ENCODE results near the gene NTNG2. TPM values are rescaled to one million over a fixed set of nuclear protein-coding genes. Genes with fewer than 3 reads are reported as not detected.

NTNG2 gene
- total and polyA plus RNA-seq, 2 donors (not counting 3 experiments of a cell fraction or from before 2014, with no cell fraction given) = 0.08 to 0.88 TPM

GRCh38 chr9:132146575-132146974 lies 15.3 kb upstream of the NTNG2 start:
- POLR2A ChIA-PET = no interaction called here
- Histone ChIP-seq H3K27me3 (ENCODE audit: control insufficient read depth in 2 of 2, insufficient read depth in 2 of 2, low read length in 2 of 2) (peaks cover 8 to 9% of the 10 kb centered on the region in 2 experiments), H2AFZ (ENCODE audit: low read depth, low read length) (no peak overlapping the region), H3K9me3 (replicated peaks; ENCODE audit: control insufficient read depth, insufficient read depth, low read length) (no peaks in the 10 kb centered on the region), H3K36me3 (ENCODE audit: control insufficient read depth in 2 of 2, extremely low read depth in 1 of 2, insufficient read depth in 2 of 2, low read length in 2 of 2) (no peaks in the 10 kb centered on the region), H3K79me2 (ENCODE audit: control insufficient read depth, insufficient read depth, low read length) (no peaks in the 10 kb centered on the region), H3K9ac (replicated peaks; ENCODE audit: extremely low read depth, insufficient read depth, low read length) (no peak overlapping the region), H3K4me2 (ENCODE audit: insufficient read depth, low read length) (no peak overlapping the region), H3K4me3 (replicated peaks in 1 of 3; ENCODE audit: insufficient read depth in 1 of 3, low read depth in 1 of 3, low read length in 3 of 3) (no peak overlapping the region), H3K4me1 (ENCODE audit: control insufficient read depth, extremely low read depth, insufficient read depth, low read length) (no peaks in the 10 kb centered on the region), H3K9me1 (replicated peaks; ENCODE audit: control insufficient read depth, extremely low read depth, insufficient read depth, low read length) (no peaks in the 10 kb centered on the region), H4K20me1 (replicated peaks; ENCODE audit: control insufficient read depth, extremely low read depth, insufficient read depth, low read length) (no peaks in the 10 kb centered on the region), H3K27ac (ENCODE audit: insufficient read depth, low read depth, low read length) (no peak overlapping the region)
- CTCF ChIA-PET = interaction anchor here (3.8 kb wide), 1 partner anchor 23 kb away, joined by 14 read pairs; no protein-coding TSS in a partner anchor
- TF ChIP-seq MYC (IDR thresholded peaks at IDR 0.05; ENCODE audit: low read depth, low read length) (no peak), JUN (IDR thresholded peaks at IDR 0.05; ENCODE audit: borderline replicate concordance, insufficient read depth, insufficient read length, low read depth) (no peak), CTCF (IDR thresholded peaks at IDR 0.05; ENCODE audit: extremely low read depth in 1 of 2, insufficient read depth in 1 of 2, low read depth in 1 of 2, low read length in 2 of 2) (no peak), FOS (IDR thresholded peaks at IDR 0.05; ENCODE audit: borderline replicate concordance, insufficient read depth, low read length) (no peak), GATA2 (IDR thresholded peaks at IDR 0.05; ENCODE audit: insufficient read depth, insufficient read length, low read depth, low read length) (no peak), POLR2A (IDR thresholded peaks at IDR 0.05; ENCODE audit: low read depth, low read length) (no peak), POLR2AphosphoS5 (IDR thresholded peaks at IDR 0.05; ENCODE audit: insufficient read depth, low read depth, low read length) (no peak), EZH2 (IDR thresholded peaks at IDR 0.05; ENCODE audit: borderline replicate concordance, low read depth, low read length, severe bottlenecking) (no peak), MAX (IDR thresholded peaks at IDR 0.05; ENCODE audit: insufficient read depth, insufficient read length) (no peak)
- BruUV-seq (replicated peaks) = no TSS peak
- intact Hi-C loops (cut with micrococcal nuclease) = no loop called here
- no peak for FAIRE-seq
- dilution Hi-C loops (cut with MboI; ENCODE audit: extremely low pct_ligation_motif_present, low sequenced_read_pairs) = no loop called here
- DNase-seq (ENCODE audit: low read depth, low spot score) = no peak
